Caco-2 (cell line): ENCODE data around the gene SYAP1. TPM values are rescaled to one million over a fixed set of nuclear protein-coding genes. Genes with fewer than 3 reads are reported as not detected.
A peak's percentile ranks its signal among the peaks of the same experiment; 100 is the strongest.

Source experiments
- BruUV-seq: library from RNA; stranded (reverse); fragments of 400-500 nt; replicated peaks from 2 replicates; lab custom pipeline; 2021; lab: Mats Ljungman, UMichigan
- CTCF ChIA-PET: fragments of 300-600 bp; sonication (Branson Sonifier 250); formaldehyde crosslinking; loops from one replicate; lab custom pipeline; 2022; ENCODE audit warnings: antibody characterized with exemption; lab: Charles Lee
- POLR2A ChIA-PET: fragments of 300-600 bp; sonication (Branson Sonifier 250); formaldehyde crosslinking; loops from one replicate; lab custom pipeline; 2022; ENCODE audit warnings: antibody characterized with exemption; lab: Charles Lee
- DNase-seq, 2 experiments: peaks; one replicate each; pipeline versions ENCODE4 v3.0.0 to v3.0.0-alpha.2; 2020 to 2022
- H3K27me3 ChIP-seq: replicated peaks from 2 replicates; pipeline ENCODE4 v1.6.0; 2011; ENCODE audit warnings: low read length; ENCODE audit not compliant: control insufficient read depth, insufficient read depth
- H3K36me3 ChIP-seq: 2 replicates; pipeline ENCODE4 v1.5.1; 2011; ENCODE audit warnings: low read length; ENCODE audit not compliant: control insufficient read depth, insufficient read depth
- H3K4me1 ChIP-seq: fragments of 250-450 bp; sonication (Bioruptor Pico); 2 replicates; pipeline ENCODE4 v1.5.1; 2020; ENCODE audit warnings: mild to moderate bottlenecking
- H3K4me3 ChIP-seq: 2 replicates; pipeline ENCODE4 v1.5.1; 2011; ENCODE audit warnings: low read depth, mild to moderate bottlenecking, control low read depth, low read length
- H3K9me3 ChIP-seq: fragments of 250-450 bp; sonication (Bioruptor Pico); 2 replicates; pipeline ENCODE4 v1.5.1; 2020; ENCODE audit warnings: mild to moderate bottlenecking, moderate library complexity
- H3K27ac Mint-ChIP-seq: one replicate; pipeline ENCODE4 v1.8.0; 2022; ENCODE audit warnings: mixed read lengths; ENCODE audit not compliant: unreplicated experiment
- H3K27me3 Mint-ChIP-seq: one replicate; pipeline ENCODE4 v1.8.0; 2022; ENCODE audit warnings: mixed read lengths; ENCODE audit not compliant: insufficient read depth, unreplicated experiment
- H3K36me3 Mint-ChIP-seq: one replicate; pipeline ENCODE4 v1.8.0; 2022; ENCODE audit warnings: mild to moderate bottlenecking, mixed read lengths; ENCODE audit not compliant: insufficient read depth, unreplicated experiment
- H3K4me1 Mint-ChIP-seq: one replicate; pipeline ENCODE4 v1.8.0; 2022; ENCODE audit warnings: low read depth, mixed read lengths; ENCODE audit not compliant: unreplicated experiment
- H3K4me3 Mint-ChIP-seq: one replicate; pipeline ENCODE4 v1.8.0; 2022; ENCODE audit warnings: mild to moderate bottlenecking, moderate library complexity, mixed read lengths; ENCODE audit not compliant: unreplicated experiment
- H3K9me3 Mint-ChIP-seq: one replicate; pipeline ENCODE4 v1.8.0; 2022; ENCODE audit warnings: mixed read lengths; ENCODE audit not compliant: unreplicated experiment
- intact Hi-C: fragments of 100-400 bp; cut with micrococcal nuclease; formaldehyde crosslinking; loops from one replicate; pipeline ENCODE4 v1.10.0; 2022; ENCODE audit not compliant: unreplicated experiment
- total RNA-seq: library from RNA; stranded (reverse); gene quantifications from 2 replicates; pipeline ENCODE4 v1.2.3, GENCODE V29; 2022
- TF ChIP-seq, protein P1 (sequence below), 2 experiments: fragments of 200-600 bp in 1 of 2; IDR thresholded peaks; 1 replicate in 1 of 2; 2 replicates in 1 of 2; pipeline versions ENCODE4 v1.5.1 to v1.8.0; 2011 to 2022; ENCODE audit warnings: antibody characterized with exemption in 1 of 2, control low read depth in 1 of 2, inconsistent platforms in 1 of 2, low read depth in 1 of 2, low read length in 1 of 2, mild to moderate bottlenecking in 1 of 2, moderate library complexity in 1 of 2; ENCODE audit not compliant: insufficient read depth in 1 of 2, severe bottlenecking in 1 of 2, unreplicated experiment in 1 of 2

The SYAP1 gene
- total RNA-seq, 1 experiment from 2014 or later, result 32.8 TPM

- Histone ChIP-seq H3K36me3 (no peaks in the 10 kb centered on the region), H3K9me3 (no peaks in the 10 kb centered on the region), H3K4me3 (no peak overlapping the region), H3K27me3 (no peaks in the 10 kb centered on the region), H3K4me1 (no peaks in the 10 kb centered on the region)
- Mint-ChIP-seq H3K27me3 (no peaks in the 10 kb centered on the region), H3K36me3 (peaks cover 24% of the 10 kb centered on the region), H3K9me3 (no peaks in the 10 kb centered on the region), H3K4me1 (no peaks in the 10 kb centered on the region), H3K4me3 (no peak overlapping the region), H3K27ac (no peak overlapping the region)
- TF ChIP-seq, protein P1, sequence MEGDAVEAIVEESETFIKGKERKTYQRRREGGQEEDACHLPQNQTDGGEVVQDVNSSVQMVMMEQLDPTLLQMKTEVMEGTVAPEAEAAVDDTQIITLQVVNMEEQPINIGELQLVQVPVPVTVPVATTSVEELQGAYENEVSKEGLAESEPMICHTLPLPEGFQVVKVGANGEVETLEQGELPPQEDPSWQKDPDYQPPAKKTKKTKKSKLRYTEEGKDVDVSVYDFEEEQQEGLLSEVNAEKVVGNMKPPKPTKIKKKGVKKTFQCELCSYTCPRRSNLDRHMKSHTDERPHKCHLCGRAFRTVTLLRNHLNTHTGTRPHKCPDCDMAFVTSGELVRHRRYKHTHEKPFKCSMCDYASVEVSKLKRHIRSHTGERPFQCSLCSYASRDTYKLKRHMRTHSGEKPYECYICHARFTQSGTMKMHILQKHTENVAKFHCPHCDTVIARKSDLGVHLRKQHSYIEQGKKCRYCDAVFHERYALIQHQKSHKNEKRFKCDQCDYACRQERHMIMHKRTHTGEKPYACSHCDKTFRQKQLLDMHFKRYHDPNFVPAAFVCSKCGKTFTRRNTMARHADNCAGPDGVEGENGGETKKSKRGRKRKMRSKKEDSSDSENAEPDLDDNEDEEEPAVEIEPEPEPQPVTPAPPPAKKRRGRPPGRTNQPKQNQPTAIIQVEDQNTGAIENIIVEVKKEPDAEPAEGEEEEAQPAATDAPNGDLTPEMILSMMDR (IDR thresholded peaks at IDR 0.05; ENCODE audit: insufficient read depth in 1 of 2, low read depth in 1 of 2, low read length in 1 of 2, severe bottlenecking in 1 of 2, unreplicated experiment in 1 of 2), result no peak
- intact Hi-C loops, result no loop called here
- no TSS peak for BruUV-seq
- no peak for DNase-seq
- ChIA-PET POLR2A (no interaction called here), CTCF (no interaction called here)
Observed at GRCh38 chrX:16762579-16762978, 43.2 kb downstream of the SYAP1 start.

DNA sequence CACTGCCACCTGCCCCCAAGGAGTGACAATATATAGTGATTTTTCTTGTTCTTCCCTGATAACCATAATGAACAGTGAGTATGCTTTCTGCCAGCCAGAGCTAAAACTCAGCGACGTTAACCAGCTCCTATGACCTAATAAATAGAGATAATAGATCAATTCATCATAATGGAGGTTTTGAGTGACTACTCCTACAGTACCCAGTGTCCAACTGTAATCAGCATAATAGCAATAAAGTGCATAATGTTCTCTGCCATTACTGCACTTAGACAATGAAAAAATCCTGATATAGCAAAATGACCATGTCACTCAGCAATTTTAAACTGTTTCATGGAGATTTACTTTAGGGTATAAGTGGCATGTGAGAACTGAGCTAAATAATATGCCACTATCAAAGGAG lies 46.2 kb downstream of the SYAP1 start:
- Mint-ChIP-seq H3K9me3 (no peaks in the 10 kb centered on the region), H3K36me3 (peaks cover 15% of the 10 kb centered on the region), H3K27me3 (no peaks in the 10 kb centered on the region), H3K27ac (no peak overlapping the region), H3K4me3 (no peak overlapping the region), H3K4me1 (no peaks in the 10 kb centered on the region)
- DNase-seq, result no peak
- ChIA-PET POLR2A (no interaction called here), CTCF (no interaction called here)
- TF ChIP-seq, protein P1 (IDR thresholded peaks at IDR 0.05; ENCODE audit: insufficient read depth in 1 of 2, low read depth in 1 of 2, low read length in 1 of 2, severe bottlenecking in 1 of 2, unreplicated experiment in 1 of 2), result no peak
- Histone ChIP-seq H3K4me1 (no peaks in the 10 kb centered on the region), H3K36me3 (no peaks in the 10 kb centered on the region), H3K9me3 (no peaks in the 10 kb centered on the region), H3K4me3 (no peak overlapping the region), H3K27me3 (no peaks in the 10 kb centered on the region)
- intact Hi-C loops, result no loop called here
- no TSS peak for BruUV-seq

GRCh38 chrX:16770970-16771482 lies 51.6 kb downstream of the SYAP1 start:
- BruUV-seq, result no TSS peak

More at GRCh38 chrX:16770970-16771482, 51.6 kb downstream of the SYAP1 start:
- Mint-ChIP-seq H3K9me3 (no peaks in the 10 kb centered on the region), H3K4me1 (no peaks in the 10 kb centered on the region), H3K27me3 (no peaks in the 10 kb centered on the region), H3K36me3 (peaks cover 12% of the 10 kb centered on the region), H3K4me3 (no peak overlapping the region), H3K27ac (peak overlapping the region; percentile 98)
- 0 out of 2 replicates have a peak, but pooled peaks cover 7% of the 10 kb centered on the region for H3K4me1 ChIP-seq
- H3K27me3 ChIP-seq, result no peaks in the 10 kb centered on the region
- TF ChIP-seq, protein P1 (IDR thresholded peaks at IDR 0.05; ENCODE audit: insufficient read depth in 1 of 2, low read depth in 1 of 2, low read length in 1 of 2, severe bottlenecking in 1 of 2, unreplicated experiment in 1 of 2), result no peak
- H3K36me3 ChIP-seq, result no peaks in the 10 kb centered on the region
- intact Hi-C loops, result no loop called here
- no peak overlapping the region for H3K4me3 ChIP-seq
- ChIA-PET CTCF (no interaction called here), POLR2A (interaction anchor here (1.4 to 2.2 kb wide), 3 partner anchors 15 to 51 kb away, joined by 9 to 32 read pairs (median 15); partner anchors contain the start of genes SYAP1 and TXLNG)
- H3K9me3 ChIP-seq, result no peaks in the 10 kb centered on the region
- no peak for DNase-seq
